DOHH2 (cell line): ENCODE results near the gene SKAP1.

Source experiments
- CTCF ChIP-seq: fragments of 200-600 bp; sonication (generic); IDR thresholded peaks from one replicate; pipeline ENCODE4 v1.5.1; 2014; ENCODE audit warnings: antibody characterized with exemption, mild to moderate bottlenecking, low read depth, low read length; ENCODE audit not compliant: poor library complexity, severe bottlenecking
- EZH2phosphoT487 ChIP-seq: fragments of 200-600 bp; sonication (generic); IDR thresholded peaks from 2 replicates; pipeline ENCODE4 v1.6.1; 2017; ENCODE audit warnings: borderline replicate concordance, mild to moderate bottlenecking, antibody characterized with exemption, low read length, moderate library complexity, mixed read lengths

GRCh38 chr17:48178317-48178716 lies 251.7 kb downstream of the SKAP1 start:
- no peak for TF ChIP-seq CTCF
- TF ChIP-seq EZH2phosphoT487, result no peak
